Measurements from ENCODE around the gene GET4. TPM values are rescaled to one million over a fixed set of nuclear protein-coding genes. Genes with fewer than 3 reads are reported as not detected.

GET4 gene
- total and polyA plus RNA-seq, 2 experiments from 2014 or later, result 48.3 to 102 TPM

GRCh38 chr7:841943-842342 lies 34.4 kb upstream of the GET4 start:
- peaks cover 6% of the 10 kb centered on the region for H4K20me1 ChIP-seq (ENCODE audit: insufficient read depth, poor library complexity, severe bottlenecking)
- DNase-seq (ENCODE audit: low spot score), result no peak
- no peak overlapping the region for H2AFZ ChIP-seq
- H3K4me2 ChIP-seq, result no peak overlapping the region
- H3K27me3 ChIP-seq, result no peaks in the 10 kb centered on the region
- H3K27ac ChIP-seq, result no peak overlapping the region
- 92% methylated on average over 16 of the region's 16 CpGs for whole genome bisulfite sequencing (ENCODE audit: low lambda C conversion rate, missing lambda C conversion rate)
- TF ChIP-seq CTCF (IDR thresholded peaks at IDR 0.05; ENCODE audit: poor library complexity) (no peak), EZH2phosphoT487 (IDR thresholded peaks at IDR 0.05; ENCODE audit: low read depth, severe bottlenecking, unreplicated experiment) (no peak), EZH2 (IDR thresholded peaks at IDR 0.05; ENCODE audit: borderline replicate concordance) (no peak)
- no peaks in the 10 kb centered on the region for H3K36me3 ChIP-seq (replicated peaks; ENCODE audit: insufficient read depth, low read depth)
- peaks cover 17% of the 10 kb centered on the region for H3K79me2 ChIP-seq
- H3K9me3 ChIP-seq (ENCODE audit: low read depth), result no peaks in the 10 kb centered on the region
- H3K9me2 ChIP-seq (replicated peaks; ENCODE audit: insufficient read depth), result no peaks in the 10 kb centered on the region
- H3K4me1 ChIP-seq (ENCODE audit: insufficient read depth), result no peaks in the 10 kb centered on the region
- no peak overlapping the region for H3K4me3 ChIP-seq

DNA sequence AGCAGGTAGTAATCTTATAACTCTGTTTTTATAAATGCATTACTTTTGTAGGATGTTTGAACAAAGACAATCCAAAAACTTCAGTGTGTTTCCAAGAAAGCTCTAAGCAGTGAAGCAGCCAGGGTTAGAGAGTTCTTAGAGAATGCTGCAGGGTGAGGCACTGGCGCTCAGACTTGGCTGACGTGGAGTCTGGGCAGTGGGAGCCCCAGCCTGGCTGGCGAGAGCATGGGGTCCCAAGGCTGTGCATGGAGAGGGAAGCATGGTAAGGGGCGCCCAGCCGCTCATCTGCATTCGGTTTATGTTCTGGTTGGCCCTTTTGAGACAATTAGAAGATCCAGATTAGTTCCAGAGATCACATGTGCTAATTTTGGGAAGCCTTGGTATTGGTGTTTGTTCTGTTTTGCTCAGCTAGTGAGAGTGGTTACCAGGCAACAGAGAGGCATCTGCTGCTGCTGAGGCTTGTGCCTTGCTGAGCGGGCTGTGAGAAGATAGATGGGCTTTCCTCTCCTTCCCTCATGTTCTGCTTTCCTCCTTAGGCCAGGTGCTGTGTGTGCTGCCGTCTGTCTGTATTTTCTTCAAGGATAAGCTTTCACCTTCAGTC lies 33.8 kb upstream of the GET4 start:
- 94% methylated on average over 8 of the region's 8 CpGs for WGBS (ENCODE audit: low lambda C conversion rate, missing lambda C conversion rate)
- Histone ChIP-seq H3K4me2 (no peak overlapping the region), H2AFZ (no peak overlapping the region), H3K79me2 (peaks cover 12% of the 10 kb centered on the region), H3K27ac (no peak overlapping the region), H3K36me3 (replicated peaks; ENCODE audit: insufficient read depth, low read depth) (no peaks in the 10 kb centered on the region), H3K27me3 (no peaks in the 10 kb centered on the region), H3K9me2 (replicated peaks; ENCODE audit: insufficient read depth) (no peaks in the 10 kb centered on the region), H3K4me1 (ENCODE audit: insufficient read depth) (no peaks in the 10 kb centered on the region), H3K9me3 (ENCODE audit: low read depth) (no peaks in the 10 kb centered on the region), H4K20me1 (ENCODE audit: insufficient read depth, poor library complexity, severe bottlenecking) (peaks cover 3% of the 10 kb centered on the region), H3K4me3 (no peak overlapping the region)
- no peak for DNase-seq (ENCODE audit: low spot score)
- TF ChIP-seq EZH2phosphoT487 (IDR thresholded peaks at IDR 0.05; ENCODE audit: low read depth, severe bottlenecking, unreplicated experiment) (no peak), EZH2 (IDR thresholded peaks at IDR 0.05; ENCODE audit: borderline replicate concordance) (no peak), CTCF (IDR thresholded peaks at IDR 0.05; ENCODE audit: poor library complexity) (no peak)

GRCh38 chr7:843230-843629 lies 33.1 kb upstream of the GET4 start:
- peaks cover 5% of the 10 kb centered on the region for H3K79me2 ChIP-seq
- no peaks in the 10 kb centered on the region for H3K27me3 ChIP-seq
- no peak for DNase-seq (ENCODE audit: low spot score)
- no peak for TF ChIP-seq EZH2 (IDR thresholded peaks at IDR 0.05; ENCODE audit: borderline replicate concordance)
- no peak for TF ChIP-seq CTCF (IDR thresholded peaks at IDR 0.05; ENCODE audit: poor library complexity)
- TF ChIP-seq EZH2phosphoT487 (IDR thresholded peaks at IDR 0.05; ENCODE audit: low read depth, severe bottlenecking, unreplicated experiment), result no peak
- H3K4me1 ChIP-seq (ENCODE audit: insufficient read depth), result no peaks in the 10 kb centered on the region
- no peak overlapping the region for H3K4me3 ChIP-seq
- peaks cover 3% of the 10 kb centered on the region for H4K20me1 ChIP-seq (ENCODE audit: insufficient read depth, poor library complexity, severe bottlenecking)
- no peaks in the 10 kb centered on the region for H3K9me3 ChIP-seq (ENCODE audit: low read depth)
- H2AFZ ChIP-seq, result no peak overlapping the region
- H3K27ac ChIP-seq, result no peak overlapping the region
- H3K9me2 ChIP-seq (replicated peaks; ENCODE audit: insufficient read depth), result no peaks in the 10 kb centered on the region
- no peak overlapping the region for H3K4me2 ChIP-seq
- whole genome bisulfite sequencing (ENCODE audit: low lambda C conversion rate, missing lambda C conversion rate), result 98% methylated on average over 17 of the region's 17 CpGs
- H3K36me3 ChIP-seq (replicated peaks; ENCODE audit: insufficient read depth, low read depth), result no peaks in the 10 kb centered on the region

Measured in hepatocyte (in vitro differentiated cells).